ENCODE results near the gene LARP4B. TPM values are rescaled to one million over a fixed set of nuclear protein-coding genes. Genes with fewer than 3 reads are reported as not detected.
"Not testable (repeated sequence)": the region's sequence is repeated elsewhere in the genome, so short reads cannot be mapped to it uniquely, and the experiment has no call there.

Gene LARP4B
- total RNA-seq, 1 donor from 2014 or later = 33.1 TPM

DNA sequence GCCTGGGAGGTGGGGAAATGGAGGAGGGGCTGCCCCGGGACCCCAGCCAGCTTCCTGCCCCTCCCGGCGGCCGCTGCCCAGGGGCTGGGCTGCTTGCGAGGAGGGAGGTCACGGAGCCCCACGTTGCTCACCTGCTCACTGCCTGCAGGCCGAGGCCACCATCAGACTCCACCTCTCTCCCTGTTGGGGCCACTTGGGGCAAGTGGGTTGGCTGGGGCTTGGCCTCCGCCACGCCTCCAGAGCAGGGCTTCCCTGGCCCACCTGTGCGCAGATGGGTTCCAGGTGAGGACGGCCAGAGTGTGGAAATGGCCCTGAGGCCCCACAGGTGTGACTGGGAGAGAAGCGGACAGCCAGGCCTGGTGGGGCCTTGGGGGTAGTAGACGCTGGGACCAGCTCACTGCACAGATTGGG is 159.3 kb downstream of the LARP4B start:
- Histone ChIP-seq H3K27me3 (no peaks in the 10 kb centered on the region), H3F3A (ENCODE audit: low read depth) (no peaks in the 10 kb centered on the region), H3K27ac (no peak overlapping the region), H3K4me1 (no peaks in the 10 kb centered on the region), H3K9ac (no peak overlapping the region), H3K4me2 (no peak overlapping the region), H3K9me3 (ENCODE audit: low read depth) (no peaks in the 10 kb centered on the region), H3K79me2 (ENCODE audit: low read depth) (no peaks in the 10 kb centered on the region), H2AFZ (replicated peaks) (no peak overlapping the region), H3K4me3 (no peak overlapping the region), H4K20me1 (ENCODE audit: low read depth) (no peaks in the 10 kb centered on the region), H3K36me3 (no peaks in the 10 kb centered on the region)
- H3K27me3 Mint-ChIP-seq (ENCODE audit: insufficient read depth, low read depth) = peaks cover 2% of the 10 kb centered on the region
- DNase-seq (ENCODE audit: low spot score) = no peak
- peaks cover 14% of the 10 kb centered on the region for H3K9me3 Mint-ChIP-seq
- H3K36me3 Mint-ChIP-seq = no peaks in the 10 kb centered on the region
- H3K4me1 Mint-ChIP-seq = peaks cover 2% of the 10 kb centered on the region
- no peak overlapping the region for H3K4me3 Mint-ChIP-seq
- TF ChIP-seq CTCF (IDR thresholded peaks at IDR 0.05) = no peak
- no peak for TF ChIP-seq EZH2 (IDR thresholded peaks at IDR 0.05)
- TF ChIP-seq EZH2phosphoT487 (IDR thresholded peaks at IDR 0.05) = no peak
- H3K27ac Mint-ChIP-seq = no peak overlapping the region

GRCh38 chr10:771647-772046 is 159.9 kb downstream of the LARP4B start:
- Histone ChIP-seq H4K20me1 (ENCODE audit: low read depth) (no peaks in the 10 kb centered on the region), H3K27me3 (no peaks in the 10 kb centered on the region), H2AFZ (replicated peaks) (no peak overlapping the region), H3F3A (ENCODE audit: low read depth) (no peaks in the 10 kb centered on the region), H3K27ac (no peak overlapping the region), H3K9ac (no peak overlapping the region), H3K4me1 (no peaks in the 10 kb centered on the region), H3K79me2 (ENCODE audit: low read depth) (no peaks in the 10 kb centered on the region), H3K4me2 (no peak overlapping the region), H3K36me3 (no peaks in the 10 kb centered on the region), H3K4me3 (no peak overlapping the region), H3K9me3 (ENCODE audit: low read depth) (no peaks in the 10 kb centered on the region)
- TF ChIP-seq CTCF (IDR thresholded peaks at IDR 0.05) = no peak
- TF ChIP-seq EZH2phosphoT487 (IDR thresholded peaks at IDR 0.05) = no peak
- no peak for TF ChIP-seq EZH2 (IDR thresholded peaks at IDR 0.05)
- Mint-ChIP-seq H3K4me3 (no peak overlapping the region), H3K36me3 (no peaks in the 10 kb centered on the region), H3K4me1 (peaks cover 2% of the 10 kb centered on the region), H3K27me3 (ENCODE audit: insufficient read depth, low read depth) (peaks cover 2% of the 10 kb centered on the region), H3K27ac (no peak overlapping the region), H3K9me3 (peaks cover 16% of the 10 kb centered on the region)
- no peak for DNase-seq (ENCODE audit: low spot score)

DNA sequence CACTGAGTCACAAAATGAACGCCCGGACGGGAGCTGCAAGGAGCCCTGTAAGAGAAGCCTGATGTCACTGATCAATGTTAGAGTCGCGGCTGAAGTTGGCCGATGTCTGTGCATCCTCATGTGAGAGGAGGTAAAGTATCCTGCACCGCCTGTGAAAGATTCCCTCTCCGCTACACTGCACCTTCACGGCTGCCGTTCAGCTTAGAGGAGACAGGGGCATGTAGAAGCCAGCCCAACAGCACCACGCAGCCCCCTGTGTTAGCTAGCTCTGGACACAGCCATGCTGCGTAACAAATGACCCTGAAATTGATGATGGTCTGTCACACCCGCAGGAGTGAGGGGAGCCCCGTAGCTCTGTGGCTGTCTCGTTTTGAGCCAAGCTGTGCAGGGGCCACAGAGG is 160.5 kb downstream of the LARP4B start:
- H3K4me3 ChIP-seq = no peak overlapping the region
- H3K4me2 ChIP-seq = no peak overlapping the region
- no peak for DNase-seq (ENCODE audit: low spot score)
- H3K4me1 ChIP-seq = no peaks in the 10 kb centered on the region
- Mint-ChIP-seq H3K36me3 (no peaks in the 10 kb centered on the region), H3K9me3 (peaks cover 17% of the 10 kb centered on the region), H3K27ac (no peak overlapping the region), H3K27me3 (ENCODE audit: insufficient read depth, low read depth) (peaks cover 2% of the 10 kb centered on the region), H3K4me3 (no peak overlapping the region), H3K4me1 (peaks cover 2% of the 10 kb centered on the region)
- no peaks in the 10 kb centered on the region for H3F3A ChIP-seq (ENCODE audit: low read depth)
- no peak overlapping the region for H2AFZ ChIP-seq (replicated peaks)
- TF ChIP-seq CTCF (IDR thresholded peaks at IDR 0.05) (no peak), EZH2phosphoT487 (IDR thresholded peaks at IDR 0.05) (no peak), EZH2 (IDR thresholded peaks at IDR 0.05) (no peak)
- H3K27ac ChIP-seq = no peak overlapping the region
- no peaks in the 10 kb centered on the region for H3K9me3 ChIP-seq (ENCODE audit: low read depth)
- no peaks in the 10 kb centered on the region for H3K79me2 ChIP-seq (ENCODE audit: low read depth)
- H3K27me3 ChIP-seq = no peaks in the 10 kb centered on the region
- no peaks in the 10 kb centered on the region for H3K36me3 ChIP-seq
- no peaks in the 10 kb centered on the region for H4K20me1 ChIP-seq (ENCODE audit: low read depth)
- H3K9ac ChIP-seq = no peak overlapping the region

- not testable (repeated sequence) for H3K79me2 ChIP-seq (ENCODE audit: low read depth); H3K4me2 ChIP-seq; H3K27ac Mint-ChIP-seq; H3K36me3 Mint-ChIP-seq; H3K4me1 Mint-ChIP-seq; H3K9me3 ChIP-seq (ENCODE audit: low read depth); H3K4me1 ChIP-seq; H3K27me3 Mint-ChIP-seq (ENCODE audit: insufficient read depth, low read depth); H3F3A ChIP-seq (ENCODE audit: low read depth); H3K27ac ChIP-seq; H3K4me3 ChIP-seq; DNase-seq (ENCODE audit: low spot score); H3K4me3 Mint-ChIP-seq; H2AFZ ChIP-seq (replicated peaks); H3K36me3 ChIP-seq; H3K9ac ChIP-seq; H3K27me3 ChIP-seq; H4K20me1 ChIP-seq (ENCODE audit: low read depth)
- peaks cover 17% of the 10 kb centered on the region for H3K9me3 Mint-ChIP-seq
These were observed 161.3 kb downstream of the LARP4B start for GRCh38 chr10:770048-770712.

All from neural progenitor cell (in vitro differentiated cells).